ENCODE results near the gene ESR1.
"Not testable (repeated sequence)": the region's sequence is repeated elsewhere in the genome, so short reads cannot be mapped to it uniquely, and the experiment has no call there.

Gene ESR1

DNA sequence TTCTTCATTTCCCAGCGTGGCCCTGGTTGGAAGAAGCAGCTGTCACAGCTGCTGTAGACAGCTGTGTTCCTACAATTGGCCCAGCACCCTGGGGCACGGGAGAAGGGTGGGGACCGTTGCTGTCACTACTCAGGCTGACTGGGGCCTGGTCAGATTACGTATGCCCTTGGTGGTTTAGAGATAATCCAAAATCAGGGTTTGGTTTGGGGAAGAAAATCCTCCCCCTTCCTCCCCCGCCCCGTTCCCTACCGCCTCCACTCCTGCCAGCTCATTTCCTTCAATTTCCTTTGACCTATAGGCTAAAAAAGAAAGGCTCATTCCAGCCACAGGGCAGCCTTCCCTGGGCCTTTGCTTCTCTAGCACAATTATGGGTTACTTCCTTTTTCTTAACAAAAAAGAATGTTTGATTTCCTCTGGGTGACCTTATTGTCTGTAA is 292.7 kb downstream of the ESR1 start:
- DNase-seq, result no peak

- no peak for DNase-seq
These were observed 300.5 kb downstream of the ESR1 start for GRCh38 chr6:152107973-152108372.

DNA sequence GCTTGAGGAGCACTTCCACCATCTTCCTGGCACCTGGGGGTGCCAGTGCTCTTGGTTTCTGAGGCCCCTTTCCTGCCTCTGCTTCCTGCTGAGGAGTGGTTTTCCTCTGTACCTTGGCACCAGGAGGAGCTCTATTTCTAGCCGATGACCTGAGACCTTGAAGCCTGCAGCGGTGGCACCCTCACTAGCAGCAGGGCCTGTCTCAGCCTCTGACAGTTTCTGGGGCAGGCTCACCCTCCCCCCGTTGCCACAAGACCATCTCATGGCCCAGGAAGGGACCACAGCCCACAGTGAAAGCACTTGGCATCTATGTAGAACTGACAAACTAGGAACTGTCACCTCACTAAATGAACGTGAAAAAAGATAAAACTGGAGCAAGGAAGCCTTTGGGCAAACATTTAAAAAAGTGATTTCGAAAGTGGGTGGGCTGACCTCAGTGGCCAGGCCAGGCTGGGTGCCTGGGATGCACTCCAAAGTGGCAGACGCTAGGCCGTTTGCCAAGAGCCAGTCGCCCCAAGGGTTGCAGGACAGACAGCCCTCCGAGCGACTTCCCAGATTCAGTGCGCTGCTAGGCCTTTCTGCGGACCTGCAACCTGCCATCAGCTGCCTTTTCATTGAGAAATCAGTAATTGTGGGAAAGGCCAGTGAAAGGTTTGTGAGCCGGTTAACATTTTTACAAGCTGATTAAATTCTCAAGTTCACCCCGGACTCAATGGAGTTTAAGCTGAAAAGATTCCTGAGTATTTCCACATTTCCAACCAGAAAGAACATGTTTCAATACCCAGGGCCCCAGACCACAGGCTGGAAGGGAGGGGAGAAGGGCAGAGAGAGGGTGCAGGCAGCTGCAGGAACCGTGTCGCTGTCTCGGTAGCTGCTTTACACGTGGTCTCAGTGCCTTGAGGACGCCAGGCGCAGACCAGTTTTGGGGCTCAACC is 303.7 kb downstream of the ESR1 start:
- DNase-seq, result no peak

DNA sequence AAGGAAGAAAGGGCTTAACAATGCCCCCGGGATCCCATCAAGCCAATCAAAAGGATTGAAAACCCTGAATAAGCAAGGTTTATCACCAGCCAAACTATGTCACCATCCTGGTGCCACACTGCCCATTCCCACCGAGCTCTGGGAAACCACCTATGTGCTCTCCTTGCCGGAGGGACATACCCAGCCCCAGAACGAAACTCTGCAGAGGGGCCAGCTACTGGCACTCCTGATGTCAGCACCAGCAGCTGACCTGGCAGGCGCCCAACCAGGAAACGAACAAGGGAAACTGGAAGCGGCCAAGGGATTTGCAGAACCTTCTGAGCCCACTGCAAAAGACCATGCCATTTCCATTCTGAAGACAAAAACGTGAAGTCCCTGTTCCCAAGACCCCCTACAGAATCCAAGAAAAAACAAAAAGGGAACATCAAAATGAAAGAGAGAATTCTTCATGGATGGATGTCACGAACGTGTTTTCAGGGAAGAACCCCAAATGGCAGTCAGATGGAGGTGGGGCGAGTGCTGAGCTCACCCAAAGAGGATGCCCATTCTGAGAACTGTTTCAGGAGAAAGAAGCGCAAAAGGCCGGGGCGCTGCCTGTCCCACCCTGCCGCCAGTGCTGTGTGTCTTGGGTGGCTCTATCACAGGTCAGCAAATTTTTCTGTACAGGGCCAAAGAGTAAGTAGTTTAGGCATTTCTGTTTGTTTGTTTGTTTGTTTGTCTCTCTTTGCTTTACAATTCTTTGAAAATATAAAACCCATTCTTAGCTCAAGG is 305.2 kb downstream of the ESR1 start:
- no peak for DNase-seq

DNA sequence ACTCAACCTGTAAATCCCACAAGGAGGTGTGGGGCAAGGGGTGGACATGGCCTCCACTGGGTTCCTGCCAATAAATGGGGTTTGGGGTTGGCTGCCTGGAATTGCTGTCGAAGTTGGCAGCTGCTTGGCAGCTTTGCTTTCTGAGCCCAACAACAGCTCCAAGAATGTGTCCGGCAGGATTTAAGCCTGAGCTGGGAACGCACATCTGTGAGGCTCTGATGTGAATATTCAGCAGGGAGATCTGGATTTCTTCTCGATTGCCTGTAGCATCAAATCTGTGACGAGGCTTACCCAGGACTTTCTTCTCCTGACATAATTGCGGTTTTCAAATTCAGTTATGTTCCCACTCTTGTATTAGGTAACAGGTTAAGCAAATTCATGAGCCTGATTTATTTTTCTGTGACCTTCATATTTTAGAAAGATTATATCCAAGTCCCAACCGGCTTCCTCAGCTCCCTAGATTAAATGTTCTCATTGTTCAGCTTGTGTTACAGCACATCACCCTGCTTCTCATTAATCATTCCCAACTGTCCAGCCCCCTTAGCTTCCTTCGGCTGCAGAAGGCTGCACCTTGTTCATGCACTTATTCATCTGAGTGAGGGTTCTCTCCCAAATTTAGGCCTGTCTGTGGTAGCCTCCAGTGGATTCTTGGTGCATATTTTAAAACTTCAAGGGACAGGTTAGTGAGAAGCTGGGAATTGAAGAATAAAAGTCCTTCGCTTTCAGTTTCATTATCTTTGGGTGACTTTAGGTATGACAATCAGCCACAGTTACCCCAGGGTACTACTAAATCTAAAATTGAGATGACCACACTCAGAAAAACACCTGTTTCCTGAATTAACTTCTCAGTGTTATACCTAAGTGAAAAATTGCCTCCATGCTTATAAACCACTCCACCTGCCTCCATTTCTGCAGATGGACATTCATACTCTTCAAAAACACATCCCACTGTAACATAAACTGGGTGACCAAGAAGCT is 310.0 kb downstream of the ESR1 start:
- DNase-seq, result no peak

DNA sequence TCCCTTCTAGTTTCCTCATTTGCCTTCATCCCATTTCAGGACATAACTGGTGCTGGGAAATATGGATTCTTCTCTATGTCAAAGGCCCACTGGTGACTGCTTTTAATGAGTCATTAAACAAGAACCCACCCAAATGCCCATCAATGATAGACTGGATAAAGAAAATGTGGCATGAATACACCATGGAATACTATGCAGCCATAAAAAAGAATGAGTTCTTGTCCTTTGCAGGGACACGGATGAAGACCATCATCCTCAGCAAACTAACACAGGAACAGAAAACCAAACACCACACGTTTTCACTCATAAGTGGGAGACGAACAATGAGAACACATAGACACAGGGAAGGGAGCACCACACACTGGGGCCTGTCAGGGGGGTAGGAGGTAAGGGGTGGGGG is 310.7 kb downstream of the ESR1 start:
- DNase-seq, result no peak

DNA sequence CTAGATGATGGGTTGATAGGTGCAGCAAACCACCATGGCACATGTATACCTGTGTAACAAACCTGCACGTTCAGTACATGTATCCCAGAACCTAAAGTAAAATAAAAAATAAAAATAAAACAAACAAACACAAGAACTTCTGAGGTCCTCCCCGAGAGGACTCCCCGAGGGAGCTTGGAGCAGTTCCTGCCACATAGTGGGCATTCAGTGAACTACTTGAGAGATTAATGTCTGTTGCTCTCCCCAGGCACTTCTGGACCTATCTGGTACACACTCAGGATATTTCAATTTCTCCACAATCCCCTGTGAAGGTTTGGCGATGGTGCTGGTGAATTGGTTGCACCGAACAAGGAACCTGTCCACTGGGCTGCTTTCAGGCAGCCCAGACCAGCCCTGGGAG is 311.2 kb downstream of the ESR1 start:
- DNase-seq, result no peak

DNA sequence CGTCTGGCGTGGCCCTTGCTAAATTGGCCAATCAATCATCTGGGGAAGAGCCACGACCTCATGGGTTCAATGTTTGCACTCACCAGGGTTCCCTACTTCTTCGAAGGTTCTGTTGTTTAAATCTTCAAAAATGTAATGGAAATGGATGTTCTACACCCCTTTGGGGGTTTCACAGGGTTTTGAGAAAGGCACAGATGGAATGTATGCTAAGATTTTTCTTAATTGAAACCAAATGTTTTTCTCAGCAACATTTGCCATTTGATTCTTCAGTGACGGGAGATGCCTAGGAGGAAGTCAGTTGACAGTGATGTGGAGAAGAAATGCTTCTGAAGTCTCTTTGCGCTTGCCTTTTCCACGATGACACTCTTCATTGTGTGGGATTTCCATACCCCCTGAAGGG is 312.3 kb downstream of the ESR1 start:
- no peak for DNase-seq

- DNase-seq, result no peak
These were observed 314.4 kb downstream of the ESR1 start for GRCh38 chr6:152121910-152122309.

DNA sequence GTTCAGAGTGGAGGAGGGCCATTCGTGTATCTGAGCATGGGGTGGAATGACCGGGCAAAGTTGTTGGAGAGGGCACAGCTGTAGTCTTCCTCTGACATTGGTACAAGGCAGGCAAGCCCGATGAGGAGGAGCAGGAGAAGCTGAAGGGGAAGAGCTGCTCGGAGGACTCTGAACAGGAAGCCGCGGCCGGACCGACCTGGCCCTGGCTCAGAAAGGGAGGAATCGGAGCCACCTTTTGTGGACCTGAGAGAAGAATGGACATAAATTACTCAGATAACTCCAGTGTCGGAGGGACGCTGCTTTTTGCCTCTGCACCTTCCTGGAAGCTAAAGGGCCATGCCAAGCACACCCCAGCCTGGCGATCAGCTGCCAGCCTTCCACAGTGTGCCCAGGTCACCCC is 315.0 kb downstream of the ESR1 start:
- no peak for DNase-seq

- DNase-seq, result no peak
These were observed 315.6 kb downstream of the ESR1 start for GRCh38 chr6:152123076-152123475.

GRCh38 chr6:152124429-152125074 is 317.1 kb downstream of the ESR1 start:
- DNase-seq, result no peak

DNA sequence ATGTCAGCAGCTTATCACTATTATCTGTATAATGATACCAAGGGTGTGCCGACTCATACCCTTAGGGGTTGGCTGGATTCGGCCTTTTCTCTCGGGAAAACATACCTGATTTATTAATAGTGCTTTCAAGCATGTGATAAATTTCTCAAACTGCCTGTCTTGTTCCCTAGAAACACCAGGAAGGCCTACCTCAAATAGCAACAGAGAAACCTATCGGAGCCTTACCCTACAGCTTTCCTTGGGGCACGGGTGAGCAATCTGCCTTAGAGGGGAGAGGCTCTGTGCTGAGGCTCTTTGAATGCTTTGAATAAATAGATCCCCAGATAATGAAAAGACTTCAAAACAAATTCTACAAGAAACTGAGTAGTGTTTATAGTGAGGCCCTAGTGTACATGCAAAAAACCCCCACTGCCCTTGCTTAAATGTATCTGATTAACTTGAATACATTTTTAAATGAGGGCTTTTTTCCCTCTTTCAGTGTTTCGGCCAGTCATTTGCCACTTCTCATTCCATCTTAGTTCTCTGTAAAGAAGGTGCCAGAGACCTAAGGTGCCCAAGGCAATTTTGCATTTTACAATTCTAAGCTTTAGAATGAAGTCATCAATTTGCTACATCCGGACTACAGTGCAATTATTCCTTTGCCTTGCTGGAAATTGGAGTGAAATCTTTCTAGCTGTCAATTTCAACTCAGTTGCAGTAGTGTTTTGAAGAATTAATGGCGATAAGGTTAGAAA is 320.1 kb downstream of the ESR1 start:
- DNase-seq, result no peak

DNA sequence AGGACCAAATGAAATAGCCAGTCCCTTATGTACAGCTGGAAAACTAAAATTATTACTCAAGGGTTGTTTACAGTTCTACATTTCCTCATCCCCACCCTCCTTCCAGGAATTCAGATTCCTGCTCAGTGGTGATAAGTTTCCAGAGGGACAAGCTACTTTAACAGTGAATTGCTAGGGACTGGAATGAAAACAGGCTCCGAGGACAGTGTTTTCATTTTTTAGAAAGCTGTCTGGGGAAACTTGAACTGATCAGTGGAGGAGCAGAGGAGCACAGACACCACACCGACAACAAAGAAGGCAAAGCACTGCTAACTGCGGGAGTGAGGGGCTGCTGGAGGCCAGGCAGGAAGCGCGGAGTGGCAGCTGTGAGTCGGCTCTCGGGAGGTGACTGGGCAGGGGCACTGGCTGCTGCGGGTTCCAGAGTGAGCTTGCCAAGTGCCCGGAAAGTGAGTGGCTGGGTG is 322.2 kb downstream of the ESR1 start:
- no peak for DNase-seq

- DNase-seq, result no peak
These were observed 323.0 kb downstream of the ESR1 start for GRCh38 chr6:152130441-152130840.

DNA sequence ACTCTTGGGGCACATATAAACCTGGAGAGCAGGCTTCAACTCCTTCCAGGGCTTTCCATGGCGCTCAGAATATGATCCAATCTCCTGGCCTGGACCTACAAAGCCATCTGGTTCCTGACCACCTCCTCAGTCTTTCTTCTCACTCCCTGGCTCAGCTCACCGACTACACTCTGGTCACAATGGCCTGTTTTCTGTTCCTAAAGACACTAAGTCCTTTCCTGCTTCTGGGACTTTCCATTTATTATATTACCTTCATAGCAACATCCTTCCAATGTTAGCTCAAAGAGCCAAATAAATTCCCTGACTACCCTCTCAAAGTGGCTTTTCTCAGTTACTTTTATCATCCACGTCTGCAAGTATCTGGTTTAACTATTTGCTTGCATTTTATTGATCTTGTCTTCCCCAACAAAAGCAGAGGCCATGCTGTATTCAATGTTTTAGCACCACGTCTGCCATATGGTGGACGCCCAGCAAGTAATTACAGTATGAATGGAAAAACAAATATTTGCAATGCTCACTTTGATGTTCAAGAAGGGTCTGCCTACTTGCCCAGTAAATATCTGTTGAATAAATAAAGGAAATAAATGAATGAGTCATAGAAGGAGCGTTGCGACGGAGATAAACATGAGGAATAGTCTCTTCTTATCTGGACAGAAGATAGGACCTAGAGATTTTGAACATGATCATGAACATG is 328.4 kb downstream of the ESR1 start:
- peak in 1 of 2 experiments; percentile 35 for DNase-seq

- DNase-seq, result peak in 1 of 2 experiments; percentile 3
These were observed 329.0 kb downstream of the ESR1 start for GRCh38 chr6:152136449-152136825.

DNA sequence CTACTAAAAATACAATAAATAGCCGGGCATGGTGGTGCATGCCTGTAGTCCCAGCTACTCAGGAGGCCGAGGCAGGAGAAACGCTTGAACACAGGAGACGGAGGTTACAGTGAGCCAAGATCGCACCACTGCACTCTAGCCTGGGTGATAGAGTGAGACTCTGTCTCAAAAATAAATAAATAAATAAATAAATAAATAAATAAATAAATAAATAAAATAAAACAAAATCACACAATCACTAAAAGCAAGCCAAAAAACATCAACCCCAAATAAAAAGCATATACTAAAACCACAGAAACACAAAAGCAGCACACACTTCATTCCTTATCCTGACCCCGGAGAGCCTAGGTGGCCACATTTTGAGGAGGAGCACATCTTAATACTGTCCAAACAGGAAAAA is 330.9 kb downstream of the ESR1 start:
- not testable (repeated sequence) for DNase-seq

GRCh38 chr6:152142105-152142504 is 334.6 kb downstream of the ESR1 start:
- no peak for DNase-seq

DNA sequence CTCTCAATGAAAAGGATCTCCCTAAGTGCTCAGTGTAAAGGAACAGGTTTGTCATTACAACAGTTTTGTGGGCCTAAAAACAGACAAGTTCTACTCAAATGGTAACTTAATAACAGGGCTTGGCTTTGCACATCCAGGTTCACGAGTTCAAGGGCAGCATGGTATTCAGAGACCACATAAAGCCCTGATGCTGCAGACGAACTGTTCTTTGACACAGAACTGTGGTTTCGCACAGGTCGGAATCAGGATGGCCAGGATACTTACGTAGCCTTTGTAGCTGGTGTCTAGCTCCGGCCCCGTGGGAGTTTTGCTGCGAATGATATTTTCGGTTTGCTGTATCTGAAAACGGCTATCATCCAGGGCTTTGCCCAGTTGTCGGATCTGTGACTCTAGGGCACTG is 335.9 kb downstream of the ESR1 start:
- DNase-seq, result no peak

- DNase-seq, result no peak
These were observed 338.9 kb downstream of the ESR1 start for GRCh38 chr6:152146385-152146784.
